NT2/D1 (cell line): ENCODE data around the gene CPED1.
A peak's percentile ranks its signal among the peaks of the same experiment; 100 is the strongest.

ENCODE experiments used
- DNase-seq: peaks from one replicate; pipeline ENCODE4 v3.0.0-alpha.2; 2011; ENCODE audit warnings: low read depth, low spot score
- H3K27me3 ChIP-seq: 2 replicates; pipeline ENCODE4 v1.6.0; 2011; ENCODE audit warnings: mild to moderate bottlenecking; ENCODE audit not compliant: insufficient read length, insufficient read depth
- H3K36me3 ChIP-seq: 2 replicates; pipeline ENCODE4 v1.6.1; 2011; ENCODE audit warnings: mild to moderate bottlenecking, low read length, mixed read lengths; ENCODE audit not compliant: insufficient read depth, insufficient read length
- H3K4me1 ChIP-seq: 2 replicates; pipeline ENCODE4 v1.5.1; 2011; ENCODE audit not compliant: insufficient read depth, insufficient read length
- H3K4me3 ChIP-seq: 2 replicates; pipeline ENCODE4 v1.5.1; 2011; ENCODE audit warnings: low read depth; ENCODE audit not compliant: insufficient read length
- H3K9ac ChIP-seq: 2 replicates; pipeline ENCODE4 v1.6.0; 2011; ENCODE audit warnings: low read depth; ENCODE audit not compliant: insufficient read length
- H3K9me3 ChIP-seq: 2 replicates; pipeline ENCODE4 v1.5.1; 2011; ENCODE audit warnings: mild to moderate bottlenecking, low read length; ENCODE audit not compliant: insufficient read depth
- SUZ12 ChIP-seq: IDR thresholded peaks from 2 replicates; pipeline ENCODE4 v1.6.1; 2011; ENCODE audit not compliant: insufficient read length, insufficient read depth; ENCODE audit errors: extremely low read depth
- YY1 ChIP-seq: IDR thresholded peaks from 2 replicates; pipeline ENCODE4 v1.6.1; 2011; ENCODE audit not compliant: insufficient read length, insufficient read depth
- ZNF274 ChIP-seq: IDR thresholded peaks from 2 replicates; pipeline ENCODE4 v1.6.1; 2011; ENCODE audit warnings: mild to moderate bottlenecking, low read depth, low read length

The CPED1 gene

DNA sequence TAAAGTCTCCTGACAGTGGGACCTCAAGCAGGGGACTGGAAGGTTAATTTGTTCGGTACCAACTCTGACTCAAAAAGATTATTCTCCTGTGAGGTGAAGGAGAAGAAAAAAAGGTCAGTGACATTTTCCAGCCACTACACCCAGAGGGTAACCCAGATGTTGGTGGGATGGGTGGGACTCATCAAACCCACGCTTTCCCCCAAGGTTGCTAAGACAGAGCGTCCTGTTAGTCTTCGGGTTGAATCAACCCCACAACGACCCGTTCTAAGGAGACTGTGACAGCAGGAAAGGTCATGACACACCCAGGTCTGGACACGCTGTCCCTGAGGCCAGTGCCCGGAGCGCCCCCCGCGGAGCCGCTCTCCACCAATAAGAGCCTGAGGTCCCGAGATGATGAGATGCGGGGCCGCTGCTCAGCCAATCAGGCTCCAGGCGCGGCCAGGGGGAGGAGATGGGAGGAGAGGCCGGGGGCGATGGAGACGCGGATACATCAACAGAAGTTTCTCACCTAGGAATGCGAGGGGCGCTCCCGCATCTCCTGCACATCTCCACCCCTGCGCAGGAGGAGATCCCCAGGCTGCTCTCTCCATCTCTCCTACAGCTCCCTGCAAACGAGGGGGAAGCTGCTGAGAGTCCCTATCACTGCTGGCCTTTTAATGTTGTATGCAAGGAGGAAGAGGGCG lies 340.1 kb downstream of the CPED1 start, which contains the start of gene WNT16:
Gene WNT16, plus strand, starts transcription at position 493 of the 683 bp plus-strand sequence. CDS start 293 bp downstream, outside the sequence.
- TF ChIP-seq ZNF274: no peak
- no peak for TF ChIP-seq YY1
- no peak for TF ChIP-seq SUZ12
- no peaks in the 10 kb centered on the region for H3K4me1 ChIP-seq
- peak within 1 kb of the TSS; percentile 32 for H3K4me3 ChIP-seq
- peak within 1 kb of the TSS; percentile 21 for H3K9ac ChIP-seq
- H3K27me3 ChIP-seq: peaks cover 39% of the 10 kb centered on the region
- H3K9me3 ChIP-seq: no peaks in the 10 kb centered on the region
- DNase-seq: no peak
- no peaks in the 10 kb centered on the region for H3K36me3 ChIP-seq

DNA sequence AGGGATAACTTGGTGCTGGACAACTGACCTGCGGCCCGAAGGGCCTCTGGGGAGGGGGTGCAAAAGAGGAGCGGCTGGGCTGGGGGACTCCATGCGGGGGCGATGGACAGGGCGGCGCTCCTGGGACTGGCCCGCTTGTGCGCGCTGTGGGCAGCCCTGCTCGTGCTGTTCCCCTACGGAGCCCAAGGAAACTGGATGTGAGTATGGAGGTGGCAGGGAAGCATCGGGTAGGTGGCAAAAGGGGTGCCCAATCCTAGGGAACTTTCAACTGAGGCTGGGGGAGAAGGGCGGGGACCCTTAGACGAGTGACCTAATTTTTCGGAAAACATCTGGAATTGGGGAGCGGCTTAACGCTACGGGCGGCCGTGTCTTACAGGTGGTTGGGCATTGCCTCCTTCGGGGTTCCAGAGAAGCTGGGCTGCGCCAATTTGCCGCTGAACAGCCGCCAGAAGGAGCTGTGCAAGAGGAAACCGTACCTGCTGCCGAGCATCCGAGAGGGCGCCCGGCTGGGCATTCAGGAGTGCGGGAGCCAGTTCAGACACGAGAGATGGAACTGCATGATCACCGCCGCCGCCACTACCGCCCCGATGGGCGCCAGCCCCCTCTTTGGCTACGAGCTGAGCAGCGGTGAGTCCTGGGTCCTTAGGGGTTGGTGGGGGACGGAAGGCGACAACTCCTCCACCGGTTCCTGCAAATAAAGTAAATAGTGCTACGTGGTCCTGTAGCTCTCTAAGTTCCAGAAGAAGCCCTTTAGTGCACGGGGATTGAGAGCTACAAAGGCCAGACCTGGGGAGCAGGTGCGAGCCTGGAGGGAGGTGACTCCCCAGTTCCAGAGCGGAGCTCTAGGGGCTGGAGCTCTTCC lies 340.9 kb downstream of the CPED1 start:
- Histone ChIP-seq H3K4me1 (no peaks in the 10 kb centered on the region), H3K4me3 (peak overlapping the region; percentile 32), H3K27me3 (peaks cover 39% of the 10 kb centered on the region), H3K9ac (peak overlapping the region; percentile 21), H3K9me3 (no peaks in the 10 kb centered on the region), H3K36me3 (no peaks in the 10 kb centered on the region)
- peak; percentile 50 for DNase-seq
- TF ChIP-seq SUZ12 (no peak), YY1 (no peak), ZNF274 (no peak)

DNA sequence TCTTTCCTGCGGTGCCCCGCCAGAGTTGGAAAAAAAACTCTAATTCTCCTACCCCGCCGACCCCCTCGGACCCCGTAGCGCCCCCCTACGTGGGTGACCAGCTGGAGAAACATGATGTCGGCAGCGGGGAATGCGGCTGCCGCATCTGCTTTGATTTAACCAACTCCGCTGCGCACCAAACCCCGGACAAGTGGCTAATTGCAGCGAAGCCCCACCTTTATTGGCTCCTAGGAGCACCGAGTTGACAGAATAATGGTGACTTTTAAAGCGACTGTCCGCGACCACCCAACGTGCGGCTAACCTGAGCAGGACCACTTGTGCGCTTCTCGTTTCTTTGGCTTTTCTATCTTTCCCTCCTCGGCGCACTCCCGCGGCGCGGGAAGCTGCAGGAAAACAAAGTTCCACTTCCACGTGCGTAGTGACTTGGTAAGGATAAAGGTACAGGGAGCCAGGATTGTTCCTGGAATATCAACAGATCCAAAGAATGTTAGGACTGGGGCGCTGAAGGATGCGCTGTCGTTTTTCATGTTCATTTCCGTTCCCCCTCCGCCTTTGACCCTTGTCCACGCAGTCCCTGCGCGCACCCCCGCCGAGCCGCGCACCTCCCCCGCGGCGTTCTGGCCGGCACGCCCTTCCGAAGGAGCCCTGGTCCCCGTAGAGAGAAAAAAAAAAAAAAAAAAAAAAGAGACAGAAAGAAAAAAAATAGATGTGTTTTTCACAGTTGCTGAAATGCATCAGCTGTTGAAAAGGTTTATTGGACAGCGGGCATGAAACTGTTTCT lies 341.7 kb downstream of the CPED1 start:
- H3K4me3 ChIP-seq: peak overlapping the region; percentile 32

GRCh38 chr7:121331048-121331447 lies 342.5 kb downstream of the CPED1 start:
- Histone ChIP-seq H3K4me1 (no peaks in the 10 kb centered on the region), H3K9ac (no peak overlapping the region), H3K27me3 (peaks cover 39% of the 10 kb centered on the region), H3K9me3 (no peaks in the 10 kb centered on the region), H3K4me3 (no peak overlapping the region), H3K36me3 (no peaks in the 10 kb centered on the region)
- no peak for DNase-seq
- TF ChIP-seq ZNF274: no peak
- TF ChIP-seq SUZ12: no peak
- TF ChIP-seq YY1: no peak

More for the DNA sequence above, 341.7 kb downstream of the CPED1 start:
- Histone ChIP-seq H3K9ac (peak overlapping the region; percentile 21), H3K9me3 (no peaks in the 10 kb centered on the region), H3K36me3 (no peaks in the 10 kb centered on the region), H3K4me1 (no peaks in the 10 kb centered on the region), H3K27me3 (peaks cover 39% of the 10 kb centered on the region)
- peak; percentile 32 for DNase-seq
- TF ChIP-seq SUZ12 (no peak), YY1 (no peak), ZNF274 (no peak)

DNA sequence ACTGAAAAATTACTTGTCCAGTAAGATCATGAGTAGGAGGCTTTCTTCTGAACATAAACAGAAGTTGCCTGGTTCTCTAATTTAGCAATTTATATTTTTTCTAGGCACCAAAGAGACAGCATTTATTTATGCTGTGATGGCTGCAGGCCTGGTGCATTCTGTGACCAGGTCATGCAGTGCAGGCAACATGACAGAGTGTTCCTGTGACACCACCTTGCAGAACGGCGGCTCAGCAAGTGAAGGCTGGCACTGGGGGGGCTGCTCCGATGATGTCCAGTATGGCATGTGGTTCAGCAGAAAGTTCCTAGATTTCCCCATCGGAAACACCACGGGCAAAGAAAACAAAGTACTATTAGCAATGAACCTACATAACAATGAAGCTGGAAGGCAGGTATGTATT lies 343.1 kb downstream of the CPED1 start:
- no peak overlapping the region for H3K9ac ChIP-seq
- no peaks in the 10 kb centered on the region for H3K9me3 ChIP-seq
- H3K36me3 ChIP-seq: no peaks in the 10 kb centered on the region
- no peaks in the 10 kb centered on the region for H3K4me1 ChIP-seq
- peaks cover 39% of the 10 kb centered on the region for H3K27me3 ChIP-seq
- TF ChIP-seq SUZ12 (no peak), YY1 (no peak), ZNF274 (no peak)
- no peak overlapping the region for H3K4me3 ChIP-seq
- no peak for DNase-seq

- TF ChIP-seq SUZ12: no peak
- TF ChIP-seq ZNF274: no peak
- TF ChIP-seq YY1: no peak
- Histone ChIP-seq H3K27me3 (peaks cover 24% of the 10 kb centered on the region), H3K36me3 (no peaks in the 10 kb centered on the region), H3K9me3 (no peaks in the 10 kb centered on the region), H3K4me3 (no peak overlapping the region), H3K4me1 (no peaks in the 10 kb centered on the region), H3K9ac (no peak overlapping the region)
- DNase-seq: no peak
Observed at GRCh38 chr7:121334376-121334775, 345.9 kb downstream of the CPED1 start.
